Stomach (tissue), 4 donors: Measurements from ENCODE around the gene ARHGAP4.

Experiments
- CTCF ChIP-seq, 7 experiments: fragments of 450-650 bp in 4 of 7; fragments of 200-600 bp in 3 of 7; sonication (generic) in 3 of 7; IDR thresholded peaks; one replicate each; pipeline ENCODE4 v1.5.1; 2016 to 2019; ENCODE audit warnings: antibody characterized with exemption in 7 of 7, control low read depth in 2 of 7, mild to moderate bottlenecking in 1 of 7
- POLR2AphosphoS5 ChIP-seq, 3 donors: sonication (generic); formaldehyde crosslinking; IDR thresholded peaks; one replicate each; pipeline ENCODE4 v1.6.1; 2016; ENCODE audit warnings: antibody characterized with exemption in 3 of 3

- no peak for TF ChIP-seq CTCF (IDR thresholded peaks at IDR 0.05)
- TF ChIP-seq POLR2AphosphoS5 (IDR thresholded peaks at IDR 0.05): no peak
Observed at GRCh38 chrX:153897899-153898298, 28.2 kb downstream of the ARHGAP4 start.
